H1 (cell line): ENCODE data around the gene EYA4. TPM values are rescaled to one million over a fixed set of nuclear protein-coding genes. Genes with fewer than 3 reads are reported as not detected.

ENCODE experiments used
- BACH1 ChIP-seq: IDR thresholded peaks from 2 replicates; pipeline ENCODE4 v1.6.1; 2012; ENCODE audit warnings: low read length, improper control_type of control experiment
- BCL11A ChIP-seq, 2 experiments: IDR thresholded peaks; one replicate each; pipeline ENCODE4 v1.6.1; 2011; ENCODE audit warnings: low read depth in 2 of 2, low read length in 2 of 2, mild to moderate bottlenecking in 2 of 2
- CTCF ChIP-seq, 3 experiments: IDR thresholded peaks; 1 replicate in 2 of 3; 2 replicates in 1 of 3; pipeline versions ENCODE4 v1.5.1 to v1.6.1; 2011; ENCODE audit warnings: low read length in 3 of 3, mild to moderate bottlenecking in 3 of 3, inconsistent platforms in 2 of 3, low read depth in 1 of 3, moderate library complexity in 1 of 3; ENCODE audit not compliant: insufficient read depth in 1 of 3; ENCODE audit errors: control extremely low read depth in 1 of 3
- EGR1 ChIP-seq: IDR thresholded peaks from 2 replicates; pipeline ENCODE4 v1.6.1; 2011; ENCODE audit warnings: low read depth, low read length, borderline replicate concordance
- KDM4A ChIP-seq: IDR thresholded peaks from one replicate; pipeline ENCODE4 v1.7.1; 2012; ENCODE audit warnings: low read depth, mild to moderate bottlenecking, moderate library complexity, low read length, inconsistent platforms; ENCODE audit not compliant: severe bottlenecking
- RNF2 ChIP-seq: fragments of 200-900, 300-1000 bp; sonication (generic); IDR thresholded peaks from 2 replicates; pipeline ENCODE4 v1.7.1; 2016; ENCODE audit warnings: borderline replicate concordance, low read depth, mild to moderate bottlenecking, antibody characterized with exemption, low read length; ENCODE audit not compliant: poor library complexity, severe bottlenecking; ENCODE audit errors: missing control alignments
- TCF12 ChIP-seq: IDR thresholded peaks from 2 replicates; pipeline ENCODE4 v1.6.1; 2011; ENCODE audit warnings: low read depth, mild to moderate bottlenecking, low read length
- TEAD4 ChIP-seq: IDR thresholded peaks from 2 replicates; pipeline ENCODE4 v1.6.1; 2012; ENCODE audit warnings: low read depth, low read length, inconsistent platforms, mixed read lengths
- ZNF274 ChIP-seq: IDR thresholded peaks from 2 replicates; pipeline ENCODE4 v1.7.0; 2012; ENCODE audit warnings: low read length, borderline replicate concordance; ENCODE audit errors: extremely low read depth
- polyA plus RNA-seq, 7 experiments: library from polyadenylated mRNA; depleted of rRNA in 3 of 7; stranded (reverse) in 5 of 7; unstranded in 2 of 7; fragments of >200 nt in 5 of 7; fragments of 200-250 nt in 2 of 7; gene quantifications; 1 replicate in 5 of 7; 2 replicates in 1 of 7; 4 replicates in 1 of 7; pipeline versions ENCODE4 v1.2.1 to v1.2.3, GENCODE V29; 2011 to 2013; ENCODE audit warnings: missing spikeins in 2 of 7, mixed read lengths in 2 of 7
- total RNA-seq: library from RNA; stranded (reverse); fragmentation: NEBNext Ultra II Directional; extraction: Animal tissue kit (Norgen Biotek cat#: 25700); gene quantifications from 2 replicates; pipeline ENCODE4 v1.2.1, GENCODE V29; 2021

EYA4 gene
- total and polyA plus RNA-seq, 2 of the 8 experiments (the other 6 are each of a cell fraction or from before 2014, with no cell fraction given) = 0.06 to 0.17 TPM

GRCh38 chr6:133240511-133241085 is 559 bp upstream of the EYA4 start (continued):
- TF ChIP-seq TCF12 (no peak), ZNF274 (no peak), KDM4A (peak; percentile 78), EGR1 (no peak), CTCF (IDR thresholded peaks at IDR 0.05; ENCODE audit: control extremely low read depth in 1 of 3, insufficient read depth in 1 of 3, low read depth in 1 of 3, low read length in 3 of 3) (peak; percentile 5 to 14 (median 10); a peak in 2 of 4 replicates), BACH1 (no peak), RNF2 (no peak), BCL11A (IDR thresholded peaks at IDR 0.05; ENCODE audit: low read depth in 2 of 2, low read length in 2 of 2) (no peak), TEAD4 (no peak)
